ENCODE results near the gene BIRC2.
A peak's percentile ranks its signal among the peaks of the same experiment; 100 is the strongest.

The BIRC2 gene

DNA sequence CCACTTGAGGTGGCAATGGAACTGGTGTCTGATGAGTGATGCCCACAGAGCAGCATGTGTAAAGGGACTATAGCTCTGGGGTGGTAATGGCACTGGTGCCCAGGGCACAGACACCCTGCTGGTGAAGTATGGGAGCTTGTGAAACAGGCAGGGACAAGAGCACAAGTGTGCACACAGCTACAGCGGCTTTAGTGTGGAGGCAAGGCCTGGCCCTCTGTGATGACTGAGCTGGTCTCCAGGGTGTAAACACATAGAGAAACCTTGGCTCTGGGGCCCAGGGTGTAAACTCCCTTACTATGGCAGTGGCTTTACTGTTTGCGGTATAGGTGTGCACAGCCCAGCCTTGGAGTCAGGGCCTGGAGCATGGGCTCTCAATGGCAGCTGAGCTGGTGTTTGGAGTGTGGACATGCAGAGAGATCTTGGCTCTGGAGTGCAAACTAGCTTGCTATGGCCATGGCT lies 46.3 kb downstream of the BIRC2 start:
- TF ChIP-seq, protein P1, sequence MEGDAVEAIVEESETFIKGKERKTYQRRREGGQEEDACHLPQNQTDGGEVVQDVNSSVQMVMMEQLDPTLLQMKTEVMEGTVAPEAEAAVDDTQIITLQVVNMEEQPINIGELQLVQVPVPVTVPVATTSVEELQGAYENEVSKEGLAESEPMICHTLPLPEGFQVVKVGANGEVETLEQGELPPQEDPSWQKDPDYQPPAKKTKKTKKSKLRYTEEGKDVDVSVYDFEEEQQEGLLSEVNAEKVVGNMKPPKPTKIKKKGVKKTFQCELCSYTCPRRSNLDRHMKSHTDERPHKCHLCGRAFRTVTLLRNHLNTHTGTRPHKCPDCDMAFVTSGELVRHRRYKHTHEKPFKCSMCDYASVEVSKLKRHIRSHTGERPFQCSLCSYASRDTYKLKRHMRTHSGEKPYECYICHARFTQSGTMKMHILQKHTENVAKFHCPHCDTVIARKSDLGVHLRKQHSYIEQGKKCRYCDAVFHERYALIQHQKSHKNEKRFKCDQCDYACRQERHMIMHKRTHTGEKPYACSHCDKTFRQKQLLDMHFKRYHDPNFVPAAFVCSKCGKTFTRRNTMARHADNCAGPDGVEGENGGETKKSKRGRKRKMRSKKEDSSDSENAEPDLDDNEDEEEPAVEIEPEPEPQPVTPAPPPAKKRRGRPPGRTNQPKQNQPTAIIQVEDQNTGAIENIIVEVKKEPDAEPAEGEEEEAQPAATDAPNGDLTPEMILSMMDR (IDR thresholded peaks at IDR 0.05; ENCODE audit: control extremely low read depth, extremely low read depth, low read depth, missing control alignments), result no peak
- no peak for DNase-seq (ENCODE audit: extremely low spot score)
- CTCF ChIA-PET, result interaction anchor here (1.2 to 7.1 kb wide), 11 partner anchors 12 to 221 kb away, joined by 3 to 168 read pairs (median 6); no protein-coding TSS in a partner anchor
- POLR2A ChIA-PET, result interaction anchor here (1.2 kb wide), 1 partner anchor 13 kb away, joined by 5 read pairs; no protein-coding TSS in a partner anchor

DNA sequence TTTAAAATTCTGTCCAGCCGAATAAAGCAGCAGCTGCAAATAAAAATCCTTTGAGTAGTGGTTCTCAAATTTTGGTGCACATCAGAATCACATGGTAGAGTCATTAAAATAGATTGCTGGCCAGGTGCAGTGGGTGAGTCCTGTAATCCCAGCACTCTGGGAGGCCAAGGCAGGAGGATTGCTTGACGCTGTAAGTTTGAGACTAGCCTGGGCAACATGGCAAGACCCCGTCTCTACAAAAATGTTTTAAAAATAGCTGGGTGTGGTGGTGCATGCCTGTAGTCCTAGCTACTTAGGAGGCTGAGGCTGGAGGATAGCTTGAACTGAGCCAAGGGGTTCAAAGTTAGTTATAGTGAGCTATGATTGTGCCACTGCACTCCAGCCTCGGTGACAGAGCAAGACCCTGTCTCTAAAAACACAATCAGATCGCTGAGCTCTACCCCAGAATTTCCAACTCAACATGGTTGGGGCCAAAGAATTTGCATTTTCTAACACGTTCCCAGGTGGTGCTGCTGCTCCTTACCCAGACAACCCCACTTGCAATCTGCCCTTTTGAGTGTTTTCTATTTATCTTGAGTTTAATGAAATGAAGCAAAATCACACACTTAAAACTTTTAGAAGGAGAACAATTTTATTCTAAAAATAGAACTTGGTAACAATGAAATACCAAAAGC lies 48.8 kb downstream of the BIRC2 start:
- ChIA-PET POLR2A (no interaction called here), CTCF (interaction anchor here (0.8 to 7.0 kb wide), 8 partner anchors 9 to 212 kb away, joined by 3 to 168 read pairs (median 5); no protein-coding TSS in a partner anchor)
- no peak for DNase-seq (ENCODE audit: extremely low spot score)
- TF ChIP-seq, protein P1 (IDR thresholded peaks at IDR 0.05; ENCODE audit: control extremely low read depth, extremely low read depth, low read depth, missing control alignments), result no peak

DNA sequence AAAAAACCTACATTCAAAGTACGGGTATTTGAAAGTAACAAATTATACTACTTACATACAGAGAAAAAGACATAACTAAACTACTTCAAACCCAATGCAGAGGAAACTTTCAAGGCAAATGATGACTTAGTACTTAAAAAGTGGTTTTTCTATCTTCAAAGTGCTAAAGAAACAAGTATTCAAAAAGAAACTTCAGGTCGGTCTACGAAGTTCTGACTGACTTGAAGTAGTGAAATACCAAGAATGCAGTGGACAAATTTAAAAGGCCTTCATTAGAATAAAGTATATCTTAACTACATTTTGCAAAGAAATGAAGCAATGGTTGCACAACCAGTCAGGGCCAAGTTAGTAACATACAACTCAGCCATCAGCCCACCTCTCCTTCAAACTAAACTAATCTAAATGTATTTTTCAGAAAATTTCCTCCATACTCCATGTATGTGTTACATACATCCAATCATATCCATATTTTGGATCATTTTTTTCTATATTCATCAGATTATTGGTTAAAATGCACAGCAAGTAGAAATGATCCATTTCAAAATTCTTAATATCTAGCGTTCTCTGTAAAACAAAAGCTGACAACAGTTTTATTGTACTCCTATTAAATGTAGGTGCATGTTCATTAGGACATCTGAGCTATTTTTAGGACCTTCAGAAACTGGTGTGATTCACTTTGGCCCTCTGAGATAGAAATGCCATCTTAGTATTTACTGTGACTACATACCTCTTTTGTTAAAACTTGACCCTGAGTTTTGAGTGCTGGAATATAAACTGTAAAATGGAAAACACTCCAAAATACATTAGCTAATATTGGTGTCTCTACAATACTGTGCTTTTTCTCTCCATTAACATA lies 49.9 kb downstream of the BIRC2 start:
- POLR2A ChIA-PET, result no interaction called here
- CTCF ChIA-PET, result interaction anchor here (0.9 to 5.3 kb wide), 3 partner anchors 48 to 216 kb away, joined by 3 to 27 read pairs (median 4); no protein-coding TSS in a partner anchor
- TF ChIP-seq, protein P1 (IDR thresholded peaks at IDR 0.05; ENCODE audit: control extremely low read depth, extremely low read depth, low read depth, missing control alignments), result no peak
- DNase-seq (ENCODE audit: extremely low spot score), result peak; percentile 18

DNA sequence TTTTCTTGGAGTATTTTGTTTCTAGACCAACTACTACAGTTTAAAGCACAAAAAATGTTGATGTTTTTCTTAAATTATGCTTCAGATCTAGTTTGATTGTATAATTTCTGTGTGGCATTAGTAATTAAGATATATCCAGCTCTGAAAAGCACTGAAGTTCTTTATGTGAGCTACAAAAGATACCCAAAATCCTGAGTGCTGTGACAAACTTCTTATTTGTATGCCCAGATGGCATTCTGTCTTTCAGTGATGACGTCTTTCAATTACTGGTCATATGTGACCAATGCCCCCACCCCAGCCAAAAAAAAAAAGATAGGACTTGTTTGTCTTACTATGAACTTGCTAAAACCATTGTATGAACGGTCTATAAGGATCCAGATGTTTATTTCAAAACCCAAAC lies 51.3 kb downstream of the BIRC2 start:
- ChIA-PET POLR2A (no interaction called here), CTCF (interaction anchor here (1.2 to 13.7 kb wide), 4 partner anchors 5 to 215 kb away, joined by 3 to 168 read pairs (median 16); no protein-coding TSS in a partner anchor)
- TF ChIP-seq, protein P1 (IDR thresholded peaks at IDR 0.05; ENCODE audit: control extremely low read depth, extremely low read depth, low read depth, missing control alignments), result no peak
- DNase-seq (ENCODE audit: extremely low spot score), result no peak

DNA sequence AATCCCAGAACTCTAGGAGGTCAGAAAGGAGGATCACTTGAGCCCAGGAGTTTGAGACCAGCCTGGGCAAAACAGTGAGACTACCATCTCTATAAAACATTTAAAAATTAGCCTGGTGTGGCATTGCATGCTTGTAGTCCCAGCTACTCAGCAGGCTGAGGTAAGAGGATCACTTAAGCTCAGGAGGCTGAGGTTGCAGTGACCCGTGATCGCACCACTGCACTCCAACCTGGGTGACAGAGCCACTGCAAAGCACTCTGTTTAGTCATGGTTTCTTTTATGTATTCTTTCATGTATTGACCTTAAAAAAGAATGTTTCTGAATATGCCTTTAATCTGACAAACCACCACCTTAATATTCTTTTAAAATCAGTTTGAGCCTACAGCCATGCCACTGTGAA lies 52.2 kb downstream of the BIRC2 start:
- ChIA-PET CTCF (interaction anchor here (0.6 to 13.7 kb wide), 10 partner anchors 6 to 214 kb away, joined by 3 to 168 read pairs (median 4); no protein-coding TSS in a partner anchor), POLR2A (no interaction called here)
- TF ChIP-seq, protein P1 (IDR thresholded peaks at IDR 0.05; ENCODE audit: control extremely low read depth, extremely low read depth, low read depth, missing control alignments), result no peak
- DNase-seq (ENCODE audit: extremely low spot score), result no peak

DNA sequence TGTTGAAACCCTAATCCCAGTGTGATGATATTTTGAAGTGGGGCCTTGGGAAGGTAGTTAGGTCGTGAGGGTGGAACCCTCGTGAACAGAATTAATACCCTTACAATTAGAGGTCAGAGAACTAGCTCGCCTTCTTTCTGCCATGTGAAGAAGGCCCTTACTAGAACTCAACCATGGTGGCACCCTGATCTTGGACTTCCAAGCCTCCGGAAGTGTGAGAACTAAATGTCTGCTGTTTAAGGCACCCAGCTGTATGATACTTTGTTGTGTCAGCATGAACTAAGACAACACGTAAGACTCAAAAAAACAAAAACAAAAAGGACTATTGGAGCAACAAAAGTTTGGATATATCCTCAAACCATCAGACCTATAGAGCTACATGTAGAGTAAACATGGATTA lies 53.6 kb downstream of the BIRC2 start:
- CTCF ChIA-PET, result interaction anchor here (0.7 to 13.7 kb wide), 7 partner anchors 8 to 213 kb away, joined by 3 to 168 read pairs (median 5); no protein-coding TSS in a partner anchor
- no peak for DNase-seq (ENCODE audit: extremely low spot score)
- TF ChIP-seq, protein P1 (IDR thresholded peaks at IDR 0.05; ENCODE audit: control extremely low read depth, extremely low read depth, low read depth, missing control alignments), result no peak
- POLR2A ChIA-PET, result interaction anchor here (0.8 kb wide), 1 partner anchor 212 kb away, joined by 3 read pairs; no protein-coding TSS in a partner anchor

Measured in GM10248 (cell line).